ENCODE data around the gene AP3S2. TPM values are rescaled to one million over a fixed set of nuclear protein-coding genes. Genes with fewer than 3 reads are reported as not detected.

Gene AP3S2
- total and polyA plus RNA-seq, 4 experiments from 2014 or later: 34.1 to 37.3 (median 35.4) TPM

DNA sequence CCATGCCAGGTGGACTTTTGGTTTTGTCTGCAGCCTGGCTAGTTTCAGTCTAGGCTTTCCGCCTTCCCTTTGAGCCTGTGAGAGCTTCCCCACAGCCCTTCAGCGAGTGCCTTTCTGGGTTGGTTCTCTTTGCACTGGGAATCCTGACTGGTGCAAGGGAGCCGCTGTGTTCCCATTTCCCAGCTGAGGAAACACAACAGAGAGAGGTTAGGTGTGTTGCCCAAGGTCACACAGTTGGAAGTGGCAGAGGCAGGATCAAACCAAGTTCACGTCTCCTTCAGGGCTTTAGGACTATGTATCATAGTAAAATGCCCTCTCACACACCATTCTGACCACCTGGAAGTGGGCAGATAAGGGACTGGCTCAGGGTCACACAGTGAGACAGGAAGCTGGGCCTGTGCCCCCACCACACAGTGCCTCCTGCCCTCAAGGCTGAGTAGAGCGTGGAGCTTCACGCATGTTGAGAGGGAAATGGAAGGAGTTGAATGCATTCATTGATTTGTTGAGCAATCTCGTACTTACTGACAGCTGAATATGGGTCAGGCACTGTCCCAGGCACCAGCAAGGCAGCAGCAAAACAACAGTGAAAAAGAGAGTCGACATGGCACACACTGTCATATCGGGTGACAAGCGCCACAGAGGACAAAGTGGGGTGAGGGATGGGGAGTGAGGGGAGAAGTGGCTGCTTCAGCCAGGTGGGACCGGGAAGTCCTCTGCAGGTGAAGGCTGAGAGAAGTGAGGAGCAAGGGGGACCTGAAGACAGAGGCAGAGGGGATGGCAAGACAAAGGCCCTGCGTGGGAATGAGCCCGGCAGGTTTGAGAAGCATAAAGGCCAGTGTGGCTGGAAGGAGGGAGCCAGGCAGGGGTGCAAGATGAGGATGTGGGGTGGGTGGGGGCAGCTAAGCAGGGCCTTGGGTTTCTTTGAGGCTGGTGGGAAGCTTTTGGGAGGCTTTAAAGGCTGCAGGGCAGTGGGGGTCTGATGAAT is 66.8 kb downstream of the AP3S2 start:
- Mint-ChIP-seq H3K36me3 (peaks cover 4 to 7% of the 10 kb centered on the region in 2 donors), H3K4me1 (peaks cover 0 to 4% (median 0%) of the 10 kb centered on the region in 4 donors), H3K4me3 (no peak overlapping the region), H3K27me3 (no peaks in the 10 kb centered on the region), H3K27ac (peak overlapping the region in 1 of 7 donors; percentile 52), H3K9me3 (no peaks in the 10 kb centered on the region)
- H3K27ac ChIP-seq (ENCODE audit: low read depth, low read length): no peak overlapping the region
- H3K27me3 ChIP-seq (ENCODE audit: insufficient read depth, low read length): no peaks in the 10 kb centered on the region
- CTCF ChIA-PET (ENCODE audit: partially characterized antibody): no interaction called here
- no peaks in the 10 kb centered on the region for H3K36me3 ChIP-seq (ENCODE audit: insufficient read depth, low read length)
- no peak for DNase-seq
- intact Hi-C loops (cut with micrococcal nuclease): no loop called here
- H3K4me1 ChIP-seq (ENCODE audit: insufficient read depth, low read length): no peaks in the 10 kb centered on the region
- no peak overlapping the region for H3K4me3 ChIP-seq (ENCODE audit: low read length in 2 of 2)
- no peaks in the 10 kb centered on the region for H3K9me3 ChIP-seq (ENCODE audit: control insufficient read depth in 1 of 2, low read length in 2 of 2)
- POLR2A ChIA-PET (ENCODE audit: partially characterized antibody): no interaction called here

DNA sequence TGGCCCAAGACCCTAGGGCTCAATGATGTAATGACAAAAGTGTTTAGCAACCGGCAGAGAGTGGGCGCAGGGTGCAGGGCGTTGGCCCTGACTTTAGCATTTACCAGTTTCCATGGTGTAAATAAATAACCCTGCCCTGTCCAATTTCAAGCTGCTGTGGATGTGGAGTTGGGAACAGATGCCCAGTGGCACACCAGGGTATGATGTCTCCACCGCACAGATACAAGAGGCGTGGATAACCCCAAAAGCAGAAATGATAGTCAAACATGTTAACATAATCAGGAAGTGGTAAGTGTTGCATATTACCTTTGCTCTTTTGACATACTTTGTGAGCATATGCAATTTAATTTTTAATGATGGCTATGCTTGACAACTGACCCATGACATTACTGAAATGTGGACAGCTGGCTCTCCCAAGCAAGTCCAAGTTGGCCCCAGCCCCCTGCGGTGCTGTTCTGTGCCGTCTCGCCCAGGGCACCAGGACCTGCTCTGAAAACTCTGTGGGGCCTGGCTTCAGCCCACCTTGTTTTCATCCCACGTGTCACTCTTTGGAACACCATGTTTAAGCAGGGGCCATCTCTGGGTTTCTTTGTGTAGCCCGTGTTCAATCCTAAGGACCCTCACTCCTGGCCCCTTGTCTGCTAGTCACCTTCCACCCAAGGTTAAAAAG is 68.4 kb downstream of the AP3S2 start:
- Histone ChIP-seq H3K36me3 (ENCODE audit: insufficient read depth, low read length) (no peaks in the 10 kb centered on the region), H3K9me3 (ENCODE audit: control insufficient read depth in 1 of 2, low read length in 2 of 2) (no peaks in the 10 kb centered on the region), H3K27ac (ENCODE audit: low read depth, low read length) (no peak overlapping the region), H3K4me1 (ENCODE audit: insufficient read depth, low read length) (no peaks in the 10 kb centered on the region), H3K27me3 (ENCODE audit: insufficient read depth, low read length) (no peaks in the 10 kb centered on the region), H3K4me3 (ENCODE audit: low read length in 2 of 2) (no peak overlapping the region)
- intact Hi-C loops (cut with micrococcal nuclease): no loop called here
- H3K4me1 Mint-ChIP-seq: peaks cover 0 to 3% (median 0%) of the 10 kb centered on the region in 4 donors
- ChIA-PET POLR2A (ENCODE audit: partially characterized antibody) (no interaction called here), CTCF (ENCODE audit: partially characterized antibody) (no interaction called here)
- DNase-seq: no peak
- no peak overlapping the region for H3K4me3 Mint-ChIP-seq
- no peaks in the 10 kb centered on the region for H3K36me3 Mint-ChIP-seq
- no peak overlapping the region for H3K27ac Mint-ChIP-seq
- H3K9me3 Mint-ChIP-seq: no peaks in the 10 kb centered on the region
- no peaks in the 10 kb centered on the region for H3K27me3 Mint-ChIP-seq

DNA sequence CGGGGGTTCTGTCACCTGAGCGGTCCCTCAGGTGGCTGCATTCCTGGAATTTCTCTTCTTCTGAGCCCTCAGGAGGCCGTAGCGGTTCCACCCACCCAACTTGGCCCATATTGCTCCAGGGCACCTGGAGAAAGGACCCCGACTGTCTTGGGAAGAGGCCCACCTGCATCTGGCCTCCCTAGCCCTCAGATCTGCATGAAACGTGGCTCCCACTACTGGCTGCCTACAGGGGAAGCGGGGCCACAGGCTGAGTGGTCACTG is 69.3 kb downstream of the AP3S2 start:
- Mint-ChIP-seq H3K9me3 (no peaks in the 10 kb centered on the region), H3K4me3 (no peak overlapping the region), H3K27me3 (peaks cover 0 to 2% of the 10 kb centered on the region in 2 donors), H3K36me3 (no peaks in the 10 kb centered on the region), H3K4me1 (no peaks in the 10 kb centered on the region), H3K27ac (no peak overlapping the region)
- CTCF ChIA-PET (ENCODE audit: partially characterized antibody): no interaction called here
- POLR2A ChIA-PET (ENCODE audit: partially characterized antibody): no interaction called here
- Histone ChIP-seq H3K4me1 (ENCODE audit: insufficient read depth, low read length) (no peaks in the 10 kb centered on the region), H3K36me3 (ENCODE audit: insufficient read depth, low read length) (no peaks in the 10 kb centered on the region), H3K4me3 (ENCODE audit: low read length in 2 of 2) (no peak overlapping the region), H3K27me3 (ENCODE audit: insufficient read depth, low read length) (no peaks in the 10 kb centered on the region), H3K27ac (ENCODE audit: low read depth, low read length) (no peak overlapping the region), H3K9me3 (ENCODE audit: control insufficient read depth in 1 of 2, low read length in 2 of 2) (no peaks in the 10 kb centered on the region)
- intact Hi-C loops (cut with micrococcal nuclease): no loop called here
- DNase-seq: no peak

DNA sequence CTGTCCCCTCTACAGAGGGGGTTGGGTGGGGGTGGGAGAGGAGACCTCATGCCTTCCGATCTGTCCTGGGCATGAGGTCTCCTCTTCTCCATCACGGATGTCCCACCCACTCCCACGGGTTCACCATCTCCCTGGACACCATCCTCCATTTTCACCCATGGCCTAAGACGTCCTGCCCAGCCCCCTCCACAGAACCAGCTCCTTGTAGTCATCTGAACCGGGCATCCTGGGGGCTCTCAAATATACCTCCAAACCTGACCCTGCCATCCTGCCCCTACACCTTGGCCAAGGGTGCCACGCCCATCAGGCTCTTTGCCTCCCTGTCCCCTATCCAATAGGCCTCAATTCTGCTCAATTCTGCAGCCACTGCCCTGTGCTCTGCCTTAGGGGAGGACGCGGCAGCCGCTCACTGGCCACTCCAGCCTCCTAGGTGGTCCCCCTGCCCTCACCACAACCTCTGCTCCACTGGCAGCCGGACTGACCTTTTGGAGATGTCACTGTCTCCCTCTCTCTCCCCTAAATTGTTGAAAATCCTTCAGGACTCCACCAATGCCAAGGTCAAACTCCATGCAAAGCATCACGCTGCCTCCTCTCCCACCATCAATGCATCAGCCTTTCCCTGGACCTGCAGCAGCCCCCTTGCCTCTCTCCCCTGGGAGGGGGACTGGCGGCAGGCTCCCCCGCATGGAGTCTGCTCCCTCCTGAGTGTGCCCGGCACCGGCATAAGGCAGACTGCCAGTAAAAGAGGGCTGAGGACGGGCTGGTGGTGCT is 69.8 kb downstream of the AP3S2 start:
- Histone ChIP-seq H3K27ac (ENCODE audit: low read depth, low read length) (no peak overlapping the region), H3K36me3 (ENCODE audit: insufficient read depth, low read length) (no peaks in the 10 kb centered on the region), H3K27me3 (ENCODE audit: insufficient read depth, low read length) (no peaks in the 10 kb centered on the region), H3K4me1 (ENCODE audit: insufficient read depth, low read length) (no peaks in the 10 kb centered on the region), H3K4me3 (ENCODE audit: low read length in 2 of 2) (no peak overlapping the region), H3K9me3 (ENCODE audit: control insufficient read depth in 1 of 2, low read length in 2 of 2) (no peaks in the 10 kb centered on the region)
- ChIA-PET CTCF (ENCODE audit: partially characterized antibody) (no interaction called here), POLR2A (ENCODE audit: partially characterized antibody) (no interaction called here)
- Mint-ChIP-seq H3K36me3 (no peaks in the 10 kb centered on the region), H3K27ac (no peak overlapping the region), H3K27me3 (peaks cover 1 to 3% of the 10 kb centered on the region in 2 donors), H3K4me3 (no peak overlapping the region), H3K4me1 (no peaks in the 10 kb centered on the region), H3K9me3 (no peaks in the 10 kb centered on the region)
- intact Hi-C loops (cut with micrococcal nuclease): no loop called here
- no peak for DNase-seq

DNA sequence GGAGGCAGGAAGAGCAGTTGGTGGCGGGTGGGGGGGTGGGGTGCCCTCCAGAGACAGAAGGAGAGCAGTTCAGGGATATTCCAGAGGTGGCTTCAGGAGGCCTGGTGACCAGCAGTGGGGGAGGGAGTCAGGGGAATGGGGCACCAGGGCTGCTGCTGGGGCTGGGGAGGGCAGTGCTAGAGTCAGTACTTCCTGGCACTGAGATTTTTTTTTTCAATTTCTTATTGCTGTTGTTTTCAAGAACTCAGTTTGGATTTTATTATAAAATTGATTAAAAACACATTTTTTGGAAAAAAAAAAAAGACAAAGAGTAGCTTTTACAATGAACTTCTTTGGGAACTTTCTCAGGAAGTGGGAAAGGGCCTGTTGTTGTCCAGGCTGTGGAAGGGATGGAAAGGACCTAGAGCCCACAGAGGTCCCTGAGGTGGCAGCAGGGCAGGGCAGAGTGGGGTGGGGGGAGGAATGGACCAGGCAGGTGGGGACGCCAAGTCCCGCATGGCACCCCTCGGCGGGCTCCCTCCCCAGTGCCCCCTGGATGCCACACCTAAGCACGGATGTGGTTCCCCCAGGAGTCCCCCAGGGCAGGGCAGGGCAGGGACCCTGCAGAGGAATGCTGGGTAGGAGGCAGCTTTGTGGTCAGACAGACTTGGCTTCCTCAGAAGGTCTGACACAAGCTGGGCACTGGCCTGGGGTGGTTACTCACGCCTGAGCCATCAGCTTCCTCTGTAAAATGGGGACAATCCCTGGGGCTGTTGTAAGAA is 70.7 kb downstream of the AP3S2 start:
- H3K27me3 ChIP-seq (ENCODE audit: insufficient read depth, low read length): no peaks in the 10 kb centered on the region
- no peaks in the 10 kb centered on the region for H3K9me3 ChIP-seq (ENCODE audit: control insufficient read depth in 1 of 2, low read length in 2 of 2)
- Mint-ChIP-seq H3K4me1 (no peaks in the 10 kb centered on the region), H3K27ac (no peak overlapping the region), H3K27me3 (peaks cover 2 to 6% of the 10 kb centered on the region in 2 donors), H3K4me3 (no peak overlapping the region), H3K9me3 (no peaks in the 10 kb centered on the region), H3K36me3 (no peaks in the 10 kb centered on the region)
- no peaks in the 10 kb centered on the region for H3K36me3 ChIP-seq (ENCODE audit: insufficient read depth, low read length)
- no peak overlapping the region for H3K27ac ChIP-seq (ENCODE audit: low read depth, low read length)
- ChIA-PET CTCF (ENCODE audit: partially characterized antibody) (no interaction called here), POLR2A (ENCODE audit: partially characterized antibody) (no interaction called here)
- no peaks in the 10 kb centered on the region for H3K4me1 ChIP-seq (ENCODE audit: insufficient read depth, low read length)
- no peak overlapping the region for H3K4me3 ChIP-seq (ENCODE audit: low read length in 2 of 2)
- no peak for DNase-seq
- intact Hi-C loops (cut with micrococcal nuclease): no loop called here

DNA sequence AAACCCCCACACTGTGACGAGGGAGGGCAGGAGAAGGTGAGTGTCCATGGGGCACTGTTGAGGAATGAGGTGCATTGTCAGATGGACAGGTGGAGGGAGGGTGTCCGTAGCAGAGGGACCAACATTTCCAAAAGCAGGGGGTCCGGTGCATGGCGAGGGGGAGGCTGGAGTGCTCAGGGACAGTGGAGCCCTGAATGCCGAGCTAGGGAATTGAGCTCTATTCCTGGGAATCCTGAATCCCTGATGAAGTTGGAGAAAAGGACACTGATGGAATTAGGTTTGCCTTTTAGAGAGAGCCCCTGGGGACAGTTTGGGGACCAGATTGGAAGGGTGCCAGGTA is 71.2 kb downstream of the AP3S2 start:
- H3K9me3 ChIP-seq (ENCODE audit: control insufficient read depth in 1 of 2, low read length in 2 of 2): no peaks in the 10 kb centered on the region
- H3K27ac ChIP-seq (ENCODE audit: low read depth, low read length): no peak overlapping the region
- no peaks in the 10 kb centered on the region for H3K36me3 ChIP-seq (ENCODE audit: insufficient read depth, low read length)
- CTCF ChIA-PET (ENCODE audit: partially characterized antibody): no interaction called here
- POLR2A ChIA-PET (ENCODE audit: partially characterized antibody): no interaction called here
- Mint-ChIP-seq H3K36me3 (no peaks in the 10 kb centered on the region), H3K4me1 (no peaks in the 10 kb centered on the region), H3K27ac (no peak overlapping the region), H3K4me3 (no peak overlapping the region), H3K9me3 (no peaks in the 10 kb centered on the region), H3K27me3 (peaks cover 6 to 8% of the 10 kb centered on the region in 2 donors)
- no peaks in the 10 kb centered on the region for H3K4me1 ChIP-seq (ENCODE audit: insufficient read depth, low read length)
- no peaks in the 10 kb centered on the region for H3K27me3 ChIP-seq (ENCODE audit: insufficient read depth, low read length)
- DNase-seq: no peak
- H3K4me3 ChIP-seq (ENCODE audit: low read length in 2 of 2): no peak overlapping the region
- intact Hi-C loops (cut with micrococcal nuclease): no loop called here

DNA sequence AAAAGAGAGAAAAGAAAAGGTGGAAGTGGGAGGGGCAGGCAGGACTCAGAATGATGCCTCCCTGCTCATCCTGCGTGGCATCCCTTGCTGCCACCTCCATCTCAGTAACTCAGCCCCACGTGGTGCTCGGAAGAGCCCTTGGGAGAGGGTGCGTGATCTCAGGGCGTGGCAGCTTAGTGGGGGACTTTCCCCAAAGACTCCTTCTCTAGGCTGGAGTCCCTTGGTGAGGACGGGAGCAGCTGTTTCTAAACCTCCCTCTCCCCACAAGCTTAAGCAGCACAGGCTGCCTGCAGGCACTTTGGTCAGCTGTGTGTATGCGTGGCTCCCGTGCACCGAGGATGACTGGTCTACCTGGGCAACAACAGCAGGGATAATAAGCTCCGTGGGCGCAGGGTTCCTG is 71.8 kb downstream of the AP3S2 start:
- Mint-ChIP-seq H3K36me3 (no peaks in the 10 kb centered on the region), H3K4me3 (no peak overlapping the region)
- POLR2A ChIA-PET (ENCODE audit: partially characterized antibody): no interaction called here

More for the DNA sequence above, 71.8 kb downstream of the AP3S2 start:
- no peaks in the 10 kb centered on the region for H3K9me3 ChIP-seq (ENCODE audit: control insufficient read depth in 1 of 2, low read length in 2 of 2)
- H3K36me3 ChIP-seq (ENCODE audit: insufficient read depth, low read length): no peaks in the 10 kb centered on the region
- H3K4me3 ChIP-seq (ENCODE audit: low read length in 2 of 2): no peak overlapping the region
- H3K27me3 ChIP-seq (ENCODE audit: insufficient read depth, low read length): no peaks in the 10 kb centered on the region
- DNase-seq: no peak
- intact Hi-C loops (cut with micrococcal nuclease): no loop called here
- H3K4me1 ChIP-seq (ENCODE audit: insufficient read depth, low read length): no peaks in the 10 kb centered on the region
- Mint-ChIP-seq H3K4me1 (no peaks in the 10 kb centered on the region), H3K9me3 (no peaks in the 10 kb centered on the region), H3K27ac (no peak overlapping the region), H3K27me3 (peaks cover 8 to 10% of the 10 kb centered on the region in 2 donors)
- CTCF ChIA-PET (ENCODE audit: partially characterized antibody): no interaction called here
- H3K27ac ChIP-seq (ENCODE audit: low read depth, low read length): no peak overlapping the region

Data from CD4-positive, alpha-beta memory T cell (primary cell).